COR-L47 (cell line): ENCODE data around the gene MEX3A.

Experiments used
- DNase-seq: peaks from one replicate; lab custom pipeline; 2025; lab: John Stamatoyannopoulos, UW

The MEX3A gene

DNA sequence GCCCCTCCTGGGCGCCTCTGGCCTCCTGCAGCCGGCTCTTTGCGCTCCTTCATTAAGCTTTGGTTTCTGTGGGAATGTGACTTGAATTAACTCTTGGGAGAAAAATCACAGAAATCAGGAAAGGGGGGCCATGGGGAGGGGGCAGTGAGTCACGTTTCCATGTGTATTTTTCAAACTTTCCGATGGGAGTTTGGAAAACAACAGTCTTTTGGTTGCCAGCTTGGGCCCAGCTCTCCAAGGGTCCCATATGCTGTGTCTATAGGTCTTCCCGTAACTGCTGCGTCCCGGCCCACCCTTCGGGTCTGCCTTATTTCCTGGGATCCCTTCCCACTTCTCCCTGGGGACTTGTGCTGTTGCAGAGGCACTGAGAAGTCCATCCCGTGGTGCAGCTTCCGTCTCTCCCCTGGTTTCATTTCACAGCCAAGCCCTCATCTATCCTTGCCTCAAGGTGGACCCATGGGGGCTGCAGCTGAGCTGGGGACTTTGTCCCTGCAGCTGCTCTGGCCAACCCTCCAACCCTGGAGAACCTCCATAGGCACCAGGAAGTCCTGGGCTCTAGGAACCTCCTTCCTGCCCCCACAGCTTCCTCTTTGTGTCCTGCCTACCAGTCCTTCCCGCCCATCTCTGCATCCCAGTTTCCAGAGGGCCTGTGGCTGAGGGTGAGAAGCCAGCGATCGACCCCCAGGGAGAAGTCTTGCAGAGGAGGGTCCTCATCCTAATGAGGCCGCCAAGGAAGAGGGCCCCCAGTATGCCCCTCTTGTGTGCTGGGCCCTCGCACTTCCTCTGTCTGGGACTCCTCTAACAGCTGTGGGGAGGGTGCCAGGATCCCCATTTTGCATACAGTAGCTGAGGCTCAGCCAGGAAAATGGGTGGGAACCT lies 20.6 kb upstream of the MEX3A start:
- DNase-seq, result no peak

GRCh38 chr1:156101880-156102279 lies 19.6 kb upstream of the MEX3A start:
- DNase-seq, result no peak

GRCh38 chr1:156100205-156100995 lies 18.1 kb upstream of the MEX3A start:
- DNase-seq, result peak; percentile 24

DNA sequence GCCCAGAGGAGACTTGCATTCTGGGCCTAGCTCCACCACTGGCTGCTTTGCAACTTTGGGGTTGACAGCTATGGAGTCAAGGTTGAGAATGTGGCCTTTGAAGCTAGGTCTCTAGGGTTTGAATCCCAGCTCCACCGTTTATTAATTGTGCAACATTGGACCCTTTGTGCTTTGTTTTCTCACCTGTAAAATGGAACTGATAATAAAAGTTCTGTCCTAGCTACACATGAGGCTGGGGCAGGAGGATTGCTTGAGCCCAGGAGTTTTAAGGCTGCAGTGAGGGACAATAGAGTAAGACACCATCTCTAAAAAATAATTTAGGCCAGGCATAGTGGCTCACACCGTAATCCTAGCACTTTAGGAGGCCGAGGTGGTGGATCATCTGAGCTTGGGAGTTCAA lies 17.0 kb upstream of the MEX3A start:
- DNase-seq, result no peak

DNA sequence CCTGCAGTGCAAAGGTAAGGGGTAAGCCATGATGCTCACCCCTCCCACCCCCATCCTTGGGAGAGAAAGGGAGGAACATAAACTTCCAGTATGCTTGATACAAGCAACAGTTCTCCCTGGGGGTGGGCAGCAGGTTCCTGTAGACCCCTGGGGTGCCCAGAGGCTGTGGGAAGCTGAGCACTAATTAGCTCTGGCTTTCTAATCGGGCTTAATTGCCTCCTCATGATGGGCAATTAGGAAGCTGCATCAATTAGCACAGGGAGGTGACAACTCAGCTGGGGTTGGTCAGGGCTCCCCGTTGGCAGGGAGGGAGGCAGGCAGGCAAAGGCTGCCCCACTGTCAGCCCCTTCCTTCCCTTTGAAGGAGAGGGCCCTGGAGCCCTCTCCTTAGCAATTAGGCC lies 16.5 kb upstream of the MEX3A start:
- DNase-seq, result peak; percentile 85

DNA sequence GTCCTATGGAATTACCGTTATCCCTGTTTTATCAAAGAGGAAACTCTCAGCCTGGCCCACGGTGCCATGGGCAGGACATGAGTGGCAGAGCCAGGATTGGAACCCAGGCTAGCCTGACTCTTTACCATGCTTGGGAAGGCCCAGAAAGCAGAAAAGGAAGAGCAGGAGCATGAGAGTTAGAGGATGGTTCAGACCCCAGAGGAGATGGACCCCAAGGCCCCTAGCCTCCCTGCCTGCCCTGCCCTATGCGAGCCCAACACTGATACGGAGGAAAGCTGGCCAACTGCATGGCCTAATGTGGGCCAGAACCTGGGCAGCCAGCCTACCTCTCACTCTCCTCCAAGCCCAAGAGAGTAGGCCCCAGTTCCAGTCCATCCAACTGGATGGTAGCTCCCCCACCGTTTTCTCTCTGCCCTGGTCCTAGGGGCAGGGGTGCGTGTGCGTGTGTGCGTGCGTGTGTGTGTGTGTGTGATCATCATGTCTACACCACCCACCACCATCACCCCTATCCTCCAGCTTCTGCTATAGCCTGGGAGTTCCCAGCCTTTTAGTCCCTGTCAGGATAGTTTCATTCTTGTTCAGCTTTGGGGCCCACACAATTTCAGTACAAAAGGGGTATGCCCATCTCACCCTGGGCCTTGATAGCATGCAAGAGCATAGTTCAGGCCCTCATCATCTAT lies 15.4 kb upstream of the MEX3A start:
- DNase-seq, result no peak

GRCh38 chr1:156096640-156097391 lies 14.6 kb upstream of the MEX3A start:
- peak; percentile 62 for DNase-seq

DNA sequence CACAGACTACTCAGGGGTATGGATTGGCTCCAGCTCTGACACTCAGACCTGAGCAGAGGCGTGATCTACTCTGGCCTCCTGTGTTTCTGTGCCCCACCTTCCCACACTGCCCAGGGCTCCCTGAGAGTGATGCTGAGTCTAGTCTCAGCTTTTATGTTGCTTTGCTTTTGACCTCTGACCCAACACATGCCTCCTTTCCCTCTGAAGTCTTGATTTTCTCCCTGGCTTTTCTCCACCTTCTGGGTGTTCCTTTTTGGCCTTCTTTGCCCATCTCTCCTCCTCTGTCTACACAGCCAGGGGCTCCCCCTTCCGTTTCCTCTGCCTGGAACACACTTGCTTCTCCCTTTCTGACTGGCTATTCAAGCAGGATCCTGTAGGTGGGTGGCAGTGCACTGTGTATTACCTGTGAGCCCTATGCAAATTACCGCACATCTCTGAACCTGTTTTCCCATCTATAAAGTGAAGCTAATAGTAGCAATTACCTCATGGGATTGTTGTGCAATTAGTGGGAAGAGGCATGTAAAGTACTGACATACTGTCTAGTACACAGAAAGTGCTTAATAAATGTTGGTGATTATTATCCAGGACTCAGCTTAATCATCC lies 13.7 kb upstream of the MEX3A start:
- DNase-seq, result no peak

- no peak for DNase-seq
Observed at GRCh38 chr1:156091610-156092009, 9.3 kb upstream of the MEX3A start.

GRCh38 chr1:156090840-156091188 lies 8.5 kb upstream of the MEX3A start:
- DNase-seq, result peak; percentile 86

DNA sequence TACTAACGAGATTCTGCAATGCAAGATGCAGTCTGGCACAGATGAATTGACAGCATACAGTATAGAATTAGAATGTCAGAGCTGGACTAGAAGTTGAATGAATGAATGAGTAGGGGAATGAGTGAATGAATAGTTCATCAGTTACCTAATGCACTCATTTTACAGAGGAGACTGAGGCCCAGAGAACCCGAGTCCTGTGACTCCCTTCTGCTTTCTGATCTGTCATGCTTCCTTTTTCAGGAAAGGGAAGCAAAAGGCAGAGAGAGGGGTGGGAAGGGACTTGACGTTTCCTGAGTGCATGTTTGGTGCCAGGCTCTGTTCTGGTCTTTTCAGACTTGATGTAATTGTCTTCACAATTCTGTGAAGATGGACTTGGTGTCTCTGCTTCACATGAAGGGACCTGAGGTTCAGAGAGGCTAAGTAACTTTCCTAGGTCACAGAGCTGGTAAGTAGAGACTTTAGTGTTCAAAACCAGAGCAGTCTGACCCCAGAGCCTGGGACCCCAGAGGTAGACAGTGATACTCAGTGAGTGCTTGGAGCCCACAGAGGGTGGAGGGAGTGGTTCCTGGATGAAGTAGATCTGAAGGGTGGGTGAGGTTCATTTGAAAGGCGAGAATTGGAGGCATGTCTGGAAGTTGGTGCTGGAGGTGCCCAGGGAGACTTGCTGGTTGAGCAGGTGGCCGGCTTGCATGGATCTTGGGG lies 8.0 kb upstream of the MEX3A start:
- no peak for DNase-seq

GRCh38 chr1:156089704-156090103 lies 7.4 kb upstream of the MEX3A start:
- DNase-seq, result no peak

GRCh38 chr1:156086256-156086662 lies 4.0 kb upstream of the MEX3A start:
- no peak for DNase-seq

DNA sequence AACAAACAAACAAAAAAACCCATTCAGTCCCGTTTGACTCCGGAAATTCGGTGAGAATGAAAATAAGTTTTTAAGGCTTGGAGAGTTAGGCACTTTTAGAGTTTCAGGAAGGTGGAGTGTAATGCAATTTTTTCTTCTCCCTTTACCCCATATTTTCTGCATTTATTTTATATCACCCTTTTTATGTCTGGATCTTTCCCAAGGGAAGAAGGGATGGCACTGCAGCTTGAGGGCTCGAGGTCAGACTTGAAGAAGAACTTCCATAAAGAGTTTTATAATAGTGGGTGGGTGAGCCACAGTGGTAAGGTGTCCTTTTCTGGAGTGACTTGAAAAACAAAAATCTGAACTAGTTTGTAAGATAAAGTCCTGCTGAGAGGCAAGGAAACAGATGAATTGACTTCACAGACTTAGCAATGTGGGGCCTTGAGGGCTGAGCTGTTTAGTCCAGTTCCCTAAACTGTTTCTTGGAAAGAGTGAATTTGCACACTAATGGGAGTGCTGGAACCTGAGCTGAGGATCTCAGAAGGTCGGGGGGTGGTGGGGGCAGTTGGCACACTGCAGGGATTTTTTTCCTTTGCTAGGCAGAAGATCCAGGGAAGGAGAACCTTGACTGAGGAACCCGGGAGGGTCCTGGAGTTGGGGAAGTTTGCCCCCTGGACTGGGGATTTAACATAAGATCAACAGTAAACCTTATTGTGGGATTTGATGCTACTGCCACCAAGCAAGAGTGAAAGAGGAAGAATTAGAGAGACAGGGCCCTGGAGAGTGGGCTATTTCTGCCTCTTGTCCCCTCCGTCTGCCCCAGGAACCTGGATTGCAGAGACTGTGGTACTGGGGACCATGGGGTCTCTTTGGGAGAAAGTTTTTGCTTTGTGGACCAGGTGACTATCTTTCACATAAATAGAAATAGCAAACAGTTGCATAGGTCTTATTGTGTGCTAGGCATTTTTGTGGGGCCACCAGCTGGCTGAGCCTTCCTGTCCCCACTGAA lies 1.8 kb upstream of the MEX3A start:
- DNase-seq, result no peak

DNA sequence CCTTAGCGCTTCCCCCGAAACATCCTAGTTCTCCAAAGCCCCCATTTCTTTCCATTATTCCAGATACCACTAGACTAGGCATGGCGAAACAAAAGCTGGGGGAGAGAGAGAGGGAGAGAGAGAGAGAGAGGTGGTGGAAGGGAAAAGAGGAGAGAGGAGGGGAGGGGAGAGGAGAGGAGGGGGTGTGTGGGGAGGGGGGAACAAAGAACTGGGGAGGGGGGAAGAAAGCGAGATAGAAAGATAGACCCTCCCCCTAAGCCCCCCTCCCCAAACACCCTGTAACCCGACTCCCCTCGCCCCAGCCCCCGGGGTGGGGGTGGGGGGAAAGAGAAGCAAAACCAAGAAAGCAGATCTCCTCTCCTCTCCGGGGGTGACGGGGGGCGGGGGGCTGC lies 352 bp downstream of the MEX3A start:
- DNase-seq, result no peak

- DNase-seq, result no peak
Observed at GRCh38 chr1:156081180-156081916, 917 bp downstream of the MEX3A start.

DNA sequence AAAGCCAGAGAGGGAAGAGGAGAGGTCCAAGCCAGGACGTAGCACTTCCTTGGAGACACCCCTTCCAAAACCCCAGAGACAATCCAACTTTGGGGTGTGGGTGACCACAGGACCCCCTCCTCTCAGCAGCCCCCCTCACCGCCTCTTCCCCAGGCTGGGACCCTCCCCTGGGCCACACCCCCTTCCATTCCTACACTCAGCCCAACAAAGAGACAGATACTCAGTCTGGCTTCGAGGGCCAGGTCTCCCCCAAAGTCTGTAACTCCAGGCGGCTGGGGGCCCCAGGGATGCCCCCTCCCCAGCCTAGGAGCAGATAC lies 1.4 kb downstream of the MEX3A start:
- no peak for DNase-seq

DNA sequence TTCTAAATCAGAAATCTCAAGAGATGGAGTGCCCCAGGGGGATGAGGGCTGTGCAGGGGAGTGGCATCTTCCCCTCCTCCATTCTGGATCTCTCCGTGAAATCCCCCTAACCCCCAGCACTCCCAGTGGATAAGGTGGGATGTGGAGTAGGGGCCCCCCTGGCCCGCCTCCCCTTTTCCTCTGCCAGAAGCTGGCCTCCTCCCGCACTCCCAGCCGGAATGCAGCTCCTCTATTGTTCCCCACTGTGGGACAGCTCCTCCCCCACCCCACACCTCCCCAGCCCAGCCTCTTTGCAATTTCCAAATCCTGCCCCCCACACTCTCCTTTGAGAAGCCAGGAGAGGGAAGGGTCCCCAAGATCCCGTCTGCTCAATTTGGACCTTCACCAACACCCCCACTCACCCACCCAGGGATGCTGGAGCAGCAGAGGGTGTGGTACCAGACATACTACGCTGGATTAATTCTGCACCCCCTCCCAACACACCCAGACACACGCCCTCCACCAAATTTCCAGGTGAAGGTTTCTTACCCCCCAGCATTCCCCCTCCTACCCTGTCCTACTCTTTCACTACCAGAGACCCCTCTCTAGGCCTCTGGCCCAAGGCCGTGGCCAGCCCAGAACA lies 1.9 kb downstream of the MEX3A start:
- no peak for DNase-seq

DNA sequence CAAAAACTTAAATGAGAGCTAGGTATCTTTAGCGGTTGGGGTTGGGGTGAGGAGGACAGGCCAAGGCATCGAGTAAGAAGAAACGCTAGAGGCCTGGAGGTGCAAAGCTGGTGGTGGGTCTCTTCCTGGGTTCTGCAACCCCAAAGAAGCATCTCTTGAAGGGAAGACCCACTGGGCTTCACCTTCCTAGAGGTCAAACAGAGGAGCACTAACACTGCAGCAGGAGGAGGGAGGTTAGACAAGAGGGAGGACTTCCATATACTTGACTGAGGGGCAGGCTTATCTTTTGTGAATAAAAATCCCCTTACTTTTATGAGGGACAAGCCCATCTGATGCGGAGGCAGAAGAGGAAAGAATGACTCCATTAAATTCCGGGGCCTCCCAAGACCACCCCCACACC lies 2.5 kb downstream of the MEX3A start:
- no peak for DNase-seq
